GM21528 (cell line): ENCODE measurements around the gene SPEG.
"Not testable (repeated sequence)": the region's sequence is repeated elsewhere in the genome, so short reads cannot be mapped to it uniquely, and the experiment has no call there.

Source experiments
- ATAC-seq: cut with Tn5 transposase; IDR thresholded peaks from one replicate; pipeline ENCODE4 v1.9.1; 2021; ENCODE audit warnings: mild to moderate bottlenecking, moderate library complexity; ENCODE audit not compliant: unreplicated experiment, low FRiP score

The SPEG gene

DNA sequence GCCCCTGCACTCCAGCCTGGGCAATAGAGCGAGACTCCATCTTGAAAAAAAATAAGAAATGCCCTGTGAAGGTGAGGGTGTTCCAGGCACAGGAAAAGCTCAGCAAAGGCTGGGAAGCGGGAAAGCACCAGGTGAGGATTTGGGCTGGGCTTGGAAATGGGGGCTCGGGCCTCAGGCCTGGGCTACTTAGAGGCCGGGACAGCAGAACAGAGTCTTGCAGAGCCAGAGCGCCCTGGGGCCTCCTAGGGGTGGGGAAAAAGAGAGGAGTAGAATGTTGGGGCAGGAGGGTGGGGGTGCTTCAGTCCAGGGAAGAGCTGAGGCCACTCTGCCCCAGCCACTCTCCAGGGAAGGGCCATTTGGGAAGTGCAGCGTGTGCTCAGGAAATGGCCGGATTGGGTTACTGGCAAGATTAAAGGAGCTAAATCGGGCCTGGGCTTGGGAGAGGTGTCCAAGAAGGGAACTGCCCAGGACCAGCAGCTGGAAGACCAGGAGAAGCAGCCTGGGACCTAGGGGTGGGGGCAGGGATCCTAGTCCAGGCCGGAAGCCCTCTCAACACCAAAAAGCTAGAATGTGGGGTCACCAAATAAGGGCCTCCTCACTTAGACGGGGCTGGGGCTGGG, 30.2 kb upstream of the SPEG start:
- ATAC-seq = no peak

DNA sequence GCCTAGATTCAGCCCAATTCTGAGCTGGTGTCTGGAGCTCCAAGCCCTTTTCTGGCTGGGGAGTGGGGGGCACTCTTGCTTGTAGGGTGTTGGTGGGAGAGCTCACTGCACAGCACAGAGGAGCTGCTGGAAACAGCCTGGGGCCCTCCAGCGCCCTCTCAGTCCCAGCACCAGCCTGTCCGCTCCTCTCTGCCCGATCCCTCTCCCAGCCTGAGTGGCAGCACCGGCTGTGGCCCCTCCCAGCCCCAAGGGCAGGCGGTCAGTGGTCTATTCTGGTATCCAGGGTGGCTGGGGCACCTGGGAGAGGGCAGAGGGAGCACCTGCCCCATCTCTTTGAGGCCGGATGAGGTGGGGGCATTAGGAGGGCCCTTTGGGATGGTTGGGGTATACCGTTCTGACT, 29.7 kb upstream of the SPEG start:
- no peak for ATAC-seq

DNA sequence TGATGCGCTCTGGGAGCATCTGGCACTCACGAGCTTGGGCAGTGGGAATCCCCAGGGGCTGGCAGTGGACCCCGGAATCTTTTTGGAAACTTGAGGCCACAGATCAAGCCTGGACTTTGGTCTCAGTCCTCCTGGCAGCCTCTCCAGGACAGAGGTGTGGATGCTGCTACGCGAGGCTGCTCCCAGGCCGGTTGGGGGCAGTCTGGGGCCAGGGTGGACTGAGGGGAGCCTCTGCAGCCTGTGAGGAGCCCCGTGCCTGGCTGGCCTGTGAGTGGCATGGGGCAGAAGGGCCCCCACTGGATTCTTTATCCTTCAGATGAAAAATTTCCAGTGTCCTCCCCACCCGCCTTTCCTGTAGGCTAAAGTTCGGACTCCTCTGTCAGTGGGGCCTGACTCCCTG, 29.2 kb upstream of the SPEG start:
- no peak for ATAC-seq

DNA sequence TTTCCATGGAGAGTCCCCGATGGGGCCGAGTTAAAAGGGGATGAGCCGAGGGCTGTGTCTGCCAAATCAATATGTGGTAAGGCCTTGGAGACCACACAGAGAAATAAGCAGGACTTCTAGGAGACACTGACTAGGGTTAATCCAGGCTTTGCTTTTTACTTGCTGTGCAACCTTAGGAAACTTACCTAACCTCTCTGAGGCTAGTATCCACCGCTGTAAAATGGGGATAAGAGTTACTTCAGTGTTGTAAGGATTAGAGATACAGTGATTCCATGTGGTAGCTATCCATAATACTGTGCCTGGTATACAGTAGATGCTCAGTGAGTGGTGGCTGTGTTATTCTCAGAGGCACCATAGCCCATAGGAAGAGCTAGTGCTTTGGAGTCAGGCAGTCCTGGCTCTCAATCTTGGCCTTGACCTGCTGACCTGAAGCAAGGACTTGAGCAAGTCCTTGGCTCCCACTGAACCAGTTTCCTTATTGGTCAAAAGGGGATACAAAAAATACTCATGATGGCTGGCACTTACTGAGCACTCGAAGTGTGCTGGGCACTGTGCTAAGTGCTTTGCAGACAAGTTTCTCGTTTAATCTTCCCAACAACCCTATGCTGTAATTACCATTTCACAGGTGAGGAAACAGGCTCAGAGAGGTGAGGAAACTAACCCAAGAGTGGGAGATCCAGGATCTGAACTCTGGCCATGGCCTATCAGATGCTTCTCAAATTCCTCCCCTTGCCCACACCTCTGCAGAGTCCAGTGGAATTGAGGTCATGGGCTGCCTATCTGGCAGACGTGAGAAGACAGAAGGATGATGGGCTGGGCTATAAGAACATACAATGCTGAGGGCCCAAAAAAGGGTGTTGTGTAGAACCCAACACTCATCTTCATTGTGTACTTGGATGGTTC, 28.4 kb upstream of the SPEG start:
- no peak for ATAC-seq

DNA sequence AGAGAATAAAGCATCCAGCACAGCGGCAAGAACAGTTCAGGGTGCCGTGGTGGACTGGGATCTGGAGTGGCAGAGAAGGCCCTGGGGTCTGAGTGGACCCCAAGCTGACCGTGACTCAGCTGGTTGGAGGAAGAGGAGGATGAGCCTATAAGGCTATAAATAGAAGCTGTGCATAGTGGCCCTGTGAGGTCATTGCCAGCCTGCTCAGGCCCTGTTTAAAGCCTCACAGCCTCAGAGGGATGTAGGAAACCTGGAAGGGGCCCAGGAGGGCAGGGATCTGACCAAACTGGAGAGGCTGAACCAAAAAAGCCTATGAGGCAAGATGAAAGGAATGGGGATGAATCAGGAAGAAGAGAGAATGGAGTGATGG, 27.8 kb upstream of the SPEG start:
- ATAC-seq = no peak

DNA sequence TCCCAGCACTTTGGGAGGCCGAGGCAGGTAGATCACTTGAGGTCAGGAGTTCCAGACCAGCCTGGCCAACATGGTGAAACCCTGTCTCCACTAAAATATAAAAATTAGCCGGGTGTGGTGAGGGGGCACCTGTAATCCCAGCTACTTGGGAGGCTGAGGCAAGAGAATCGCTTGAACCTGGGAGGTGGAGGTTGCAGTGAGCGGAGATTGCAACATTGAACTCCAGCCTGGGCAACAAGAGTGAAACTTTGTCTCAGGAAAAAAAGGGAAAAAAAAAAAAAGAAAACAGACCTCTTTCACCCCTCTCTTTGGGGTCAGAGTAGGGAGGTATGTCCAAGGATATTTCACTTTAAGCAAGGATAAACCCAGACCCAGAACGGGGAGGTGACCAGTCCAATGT, 27.3 kb upstream of the SPEG start:
- not testable (repeated sequence) for ATAC-seq

DNA sequence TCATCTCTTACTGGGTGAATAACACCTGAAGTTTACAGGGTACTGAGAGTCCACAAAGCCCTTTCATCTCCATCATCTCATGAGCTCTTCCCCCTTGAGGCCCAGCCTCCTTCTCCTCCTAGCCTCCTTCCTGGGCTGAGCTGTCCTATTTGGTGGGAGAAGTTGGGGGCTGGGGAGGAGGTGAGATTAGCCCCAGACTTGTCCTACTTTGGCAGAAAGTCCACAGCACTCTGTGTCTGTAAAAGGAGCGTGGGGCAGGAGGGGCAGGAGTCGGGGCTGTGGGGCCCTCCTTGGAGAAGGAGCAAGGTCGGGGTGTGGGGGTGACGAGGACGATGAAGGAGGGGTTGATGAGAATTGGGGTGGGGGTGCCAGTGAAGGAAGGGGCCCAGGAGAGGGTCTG, 26.4 kb upstream of the SPEG start:
- ATAC-seq = no peak

DNA sequence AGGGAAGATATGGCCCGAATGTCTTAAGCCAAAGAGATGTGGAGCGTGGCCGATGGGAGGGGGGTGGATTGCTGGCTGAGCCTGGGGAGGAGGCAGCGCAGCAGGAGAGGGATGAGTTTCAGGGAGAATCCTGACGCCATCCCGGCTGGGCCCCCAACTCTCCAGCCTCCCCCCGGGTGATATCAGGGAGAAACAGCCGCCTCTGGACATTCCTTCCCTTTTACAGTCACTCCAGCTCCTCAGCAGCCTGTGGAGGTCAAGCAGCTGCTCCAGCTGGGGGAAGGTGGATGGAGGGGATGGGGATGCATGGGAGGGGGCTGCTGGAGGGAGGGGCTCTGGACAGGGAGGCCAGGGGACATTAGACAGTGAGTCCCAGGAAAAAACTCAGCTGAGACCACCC, 26.0 kb upstream of the SPEG start:
- ATAC-seq = no peak

DNA sequence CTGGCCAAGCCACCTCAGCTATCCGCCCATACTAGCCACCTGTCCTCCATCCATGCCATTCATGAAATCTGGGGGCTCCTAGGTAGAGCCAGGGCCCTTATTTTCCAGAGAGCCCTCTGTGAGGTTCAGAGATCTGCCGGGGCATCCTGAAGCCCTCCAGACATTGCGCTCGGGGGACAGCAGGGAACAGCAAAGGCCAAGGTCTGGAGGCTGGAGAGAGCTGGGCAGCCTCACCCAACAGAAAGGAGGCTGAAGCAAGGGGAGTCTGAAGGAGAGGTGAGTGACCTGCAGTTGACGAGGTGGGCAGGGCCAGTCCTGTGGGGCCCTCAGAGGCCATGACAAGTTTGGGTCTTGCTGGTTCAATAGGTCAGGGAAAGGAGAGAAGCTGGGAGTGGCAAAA, 25.0 kb upstream of the SPEG start:
- no peak for ATAC-seq

DNA sequence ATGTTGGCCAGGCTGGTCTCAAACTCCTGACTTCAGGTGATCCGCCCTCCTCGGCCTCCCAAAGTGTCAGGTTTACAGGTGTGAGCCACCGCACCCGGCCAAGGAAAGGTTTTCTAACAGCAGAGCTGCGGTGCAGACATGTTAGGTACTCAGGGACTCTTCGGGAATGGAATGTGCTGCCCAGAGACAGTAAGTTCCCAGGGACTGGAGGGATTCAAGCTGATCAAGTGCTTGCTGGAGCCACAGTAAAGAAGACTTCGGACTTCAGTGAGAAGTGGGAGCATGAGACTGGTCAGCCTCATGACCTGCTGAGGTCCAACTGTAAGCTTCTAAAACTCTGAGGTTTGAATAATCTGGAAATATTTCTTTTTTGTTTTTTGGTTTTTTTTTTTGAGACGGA, 24.3 kb upstream of the SPEG start:
- ATAC-seq = no peak

DNA sequence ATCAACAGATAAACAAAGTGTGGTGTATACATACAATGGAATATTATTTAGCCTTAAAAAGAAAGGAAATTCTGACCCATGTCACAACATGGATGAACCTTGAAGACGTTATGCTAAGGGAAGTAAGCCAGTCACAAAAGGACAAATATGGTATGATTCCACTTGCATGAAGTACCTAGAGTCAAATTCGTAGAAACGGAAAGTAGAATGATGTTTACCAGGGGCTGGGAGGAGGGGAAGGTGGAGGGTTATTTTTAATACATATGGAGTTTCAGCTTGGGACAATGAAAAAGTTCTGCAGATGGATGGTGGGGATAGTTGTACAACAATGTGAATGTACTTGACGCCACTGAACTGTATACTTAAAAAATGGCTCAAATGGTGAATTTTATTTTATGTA, 19.8 kb upstream of the SPEG start:
- ATAC-seq = no peak

DNA sequence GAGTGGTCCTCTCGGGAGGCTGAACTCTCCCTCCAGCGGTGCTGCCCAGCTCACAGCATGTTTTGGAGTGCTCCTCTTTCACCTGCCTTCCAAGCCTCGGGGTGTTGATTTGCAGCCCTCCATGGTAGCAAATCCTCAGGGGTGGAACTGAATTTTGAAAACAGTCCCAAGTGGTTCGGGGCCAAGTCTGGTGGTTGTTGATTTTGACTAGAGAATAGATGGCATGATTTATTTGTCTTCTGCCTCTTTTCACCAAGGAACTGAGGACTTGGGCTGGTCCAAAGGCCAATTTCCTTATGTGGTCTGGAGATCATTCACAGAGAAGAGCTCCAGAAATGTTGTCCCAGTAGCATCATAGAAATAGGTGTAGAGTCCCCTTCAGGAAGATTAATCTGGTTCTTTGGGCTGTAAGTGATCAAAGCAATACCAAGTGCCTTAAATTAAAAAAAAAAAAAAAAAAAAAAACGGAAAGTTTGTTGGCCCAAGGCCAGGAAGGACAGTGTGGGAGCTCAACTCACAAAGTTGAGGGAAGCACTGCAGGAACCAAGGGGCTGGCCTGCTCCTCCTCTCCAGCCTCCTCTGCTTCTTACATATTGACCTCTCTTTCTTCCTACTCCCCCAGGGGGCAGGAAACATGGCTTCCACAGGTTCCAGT, 18.9 kb upstream of the SPEG start:
- ATAC-seq = no peak

DNA sequence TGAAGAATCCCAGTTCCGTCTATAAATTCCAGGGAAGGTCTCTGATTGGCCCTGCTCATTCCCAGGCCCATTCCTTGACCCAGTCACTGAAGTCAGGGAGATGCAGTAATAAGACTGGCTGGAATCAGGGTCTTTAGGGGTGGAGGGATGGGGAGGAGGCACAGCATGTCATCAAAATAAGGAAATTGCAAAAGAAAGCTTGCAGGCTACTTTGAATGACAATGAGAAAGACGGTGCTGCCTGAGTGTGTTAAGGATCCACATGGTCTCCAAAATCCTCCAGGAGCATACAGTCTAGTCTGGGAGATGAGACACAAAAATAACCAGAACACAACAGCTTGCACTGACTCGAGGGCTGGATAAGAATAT, 18.4 kb upstream of the SPEG start:
- no peak for ATAC-seq

DNA sequence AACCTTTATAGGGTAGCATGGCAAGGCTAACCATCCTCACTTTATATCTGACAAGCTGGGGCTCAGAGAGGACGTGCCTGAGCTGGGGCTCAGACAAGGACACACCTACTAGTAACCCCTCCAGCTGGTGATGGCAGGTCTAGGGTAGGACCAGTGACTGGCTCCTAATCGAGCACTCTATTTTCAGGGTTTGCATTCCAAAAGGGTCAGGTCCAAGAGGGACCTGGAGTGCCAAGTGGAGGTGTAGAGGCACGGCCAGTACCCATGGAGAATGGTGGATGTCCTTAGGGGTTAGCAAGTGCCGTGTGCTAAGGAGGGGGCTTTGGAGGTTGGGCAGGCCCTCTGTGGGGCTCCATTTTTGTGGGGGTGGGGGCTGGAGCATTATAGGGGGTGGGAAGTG, 17.7 kb upstream of the SPEG start:
- ATAC-seq = no peak

DNA sequence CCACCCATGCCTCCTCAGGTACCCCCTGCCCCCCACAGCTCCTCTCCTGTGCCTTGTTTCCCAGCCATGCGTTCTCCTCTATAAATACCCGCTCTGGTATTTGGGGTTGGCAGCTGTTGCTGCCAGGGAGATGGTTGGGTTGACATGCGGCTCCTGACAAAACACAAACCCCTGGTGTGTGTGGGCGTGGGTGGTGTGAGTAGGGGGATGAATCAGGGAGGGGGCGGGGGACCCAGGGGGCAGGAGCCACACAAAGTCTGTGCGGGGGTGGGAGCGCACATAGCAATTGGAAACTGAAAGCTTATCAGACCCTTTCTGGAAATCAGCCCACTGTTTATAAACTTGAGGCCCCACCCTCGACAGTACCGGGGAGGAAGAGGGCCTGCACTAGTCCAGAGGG, 17.3 kb upstream of the SPEG start:
- no peak for ATAC-seq

DNA sequence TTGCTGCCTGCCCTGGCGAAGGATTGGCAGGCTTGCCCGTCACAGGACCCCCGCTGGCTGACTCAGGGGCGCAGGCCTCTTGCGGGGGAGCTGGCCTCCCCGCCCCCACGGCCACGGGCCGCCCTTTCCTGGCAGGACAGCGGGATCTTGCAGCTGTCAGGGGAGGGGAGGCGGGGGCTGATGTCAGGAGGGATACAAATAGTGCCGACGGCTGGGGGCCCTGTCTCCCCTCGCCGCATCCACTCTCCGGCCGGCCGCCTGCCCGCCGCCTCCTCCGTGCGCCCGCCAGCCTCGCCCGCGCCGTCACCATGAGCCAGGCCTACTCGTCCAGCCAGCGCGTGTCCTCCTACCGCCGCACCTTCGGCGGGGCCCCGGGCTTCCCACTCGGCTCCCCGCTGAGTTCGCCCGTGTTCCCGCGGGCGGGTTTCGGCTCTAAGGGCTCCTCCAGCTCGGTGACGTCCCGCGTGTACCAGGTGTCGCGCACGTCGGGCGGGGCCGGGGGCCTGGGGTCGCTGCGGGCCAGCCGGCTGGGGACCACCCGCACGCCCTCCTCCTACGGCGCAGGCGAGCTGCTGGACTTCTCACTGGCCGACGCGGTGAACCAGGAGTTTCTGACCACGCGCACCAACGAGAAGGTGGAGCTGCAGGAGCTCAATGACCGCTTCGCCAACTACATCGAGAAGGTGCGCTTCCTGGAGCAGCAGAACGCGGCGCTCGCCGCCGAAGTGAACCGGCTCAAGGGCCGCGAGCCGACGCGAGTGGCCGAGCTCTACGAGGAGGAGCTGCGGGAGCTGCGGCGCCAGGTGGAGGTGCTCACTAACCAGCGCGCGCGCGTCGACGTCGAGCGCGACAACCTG, 16.3 kb upstream of the SPEG start, which contains the start of gene DES:
TSS of gene DES (plus strand) at position 223 of the 857 bp plus-strand sequence. CDS start at position 309, 86 bp downstream.
- ATAC-seq = no peak

DNA sequence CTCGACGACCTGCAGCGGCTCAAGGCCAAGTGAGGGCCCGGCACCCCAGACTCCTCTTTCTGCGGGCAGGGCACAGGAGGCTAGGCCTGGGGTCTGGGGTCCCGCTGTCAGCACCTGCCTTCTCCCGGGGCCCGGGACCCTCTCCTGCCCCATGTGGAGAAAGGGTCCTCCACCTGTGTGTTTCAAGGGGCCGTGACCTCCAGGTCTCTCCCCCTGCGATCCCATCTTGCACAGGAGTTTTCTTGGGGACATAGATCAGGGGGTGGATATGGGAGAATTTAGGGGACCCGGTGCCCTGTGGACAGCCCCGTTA, 15.7 kb upstream of the SPEG start:
- ATAC-seq = no peak

DNA sequence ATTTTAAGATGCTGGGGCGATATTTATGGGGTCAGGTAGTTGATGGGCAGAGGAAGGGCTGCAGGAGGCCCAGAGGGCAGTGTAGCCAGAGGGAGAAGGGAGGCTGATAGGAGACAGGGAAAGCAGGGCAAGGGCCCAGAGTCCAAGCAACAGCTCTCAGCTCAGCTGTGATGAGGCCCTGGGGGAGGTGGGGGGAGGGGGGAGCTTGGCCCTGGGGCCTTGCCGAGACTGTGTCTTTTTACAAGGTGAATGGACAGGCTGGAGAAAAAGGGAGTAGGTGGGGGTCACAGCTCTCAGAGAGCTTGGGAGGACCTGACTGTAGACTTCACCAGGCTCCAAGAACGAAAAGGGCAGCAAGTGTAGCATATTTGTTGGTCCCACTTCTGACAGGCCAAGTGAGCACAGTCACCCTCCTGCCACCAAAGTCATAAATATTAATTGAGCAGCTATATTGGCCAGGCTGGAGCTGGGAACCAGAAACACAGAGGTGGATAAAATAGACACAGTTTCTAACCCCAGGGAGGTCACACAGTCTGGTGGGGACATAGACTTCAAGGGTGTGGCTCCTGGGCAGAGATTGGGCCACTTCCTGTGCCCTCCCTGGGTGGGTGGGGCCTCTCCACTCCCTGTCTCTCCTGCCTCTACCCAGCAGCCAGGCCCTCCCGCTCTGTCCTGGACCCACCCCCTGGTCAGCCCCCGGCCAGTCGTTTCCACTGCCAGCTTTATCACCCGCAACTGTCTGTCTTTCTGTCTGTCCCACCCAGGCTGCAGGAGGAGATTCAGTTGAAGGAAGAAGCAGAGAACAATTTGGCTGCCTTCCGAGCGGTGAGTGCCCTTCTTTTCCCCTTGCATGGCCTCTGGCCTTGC, 15.1 kb upstream of the SPEG start:
- no peak for ATAC-seq

DNA sequence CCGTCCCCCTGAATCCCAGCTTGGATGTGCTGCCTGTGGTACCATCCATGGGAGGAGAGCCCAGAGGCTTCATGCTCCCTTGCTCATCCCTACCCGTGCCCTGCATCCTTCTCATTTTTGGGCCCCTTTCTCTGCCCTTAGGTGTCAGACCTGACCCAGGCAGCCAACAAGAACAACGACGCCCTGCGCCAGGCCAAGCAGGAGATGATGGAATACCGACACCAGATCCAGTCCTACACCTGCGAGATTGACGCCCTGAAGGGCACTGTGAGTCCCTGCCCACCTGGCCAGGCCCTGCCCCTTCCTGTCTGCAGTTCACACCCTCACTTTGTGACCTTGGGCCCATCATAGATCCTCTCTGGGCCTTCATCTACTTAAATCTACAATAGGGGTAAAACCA, 14.0 kb upstream of the SPEG start:
- no peak for ATAC-seq

DNA sequence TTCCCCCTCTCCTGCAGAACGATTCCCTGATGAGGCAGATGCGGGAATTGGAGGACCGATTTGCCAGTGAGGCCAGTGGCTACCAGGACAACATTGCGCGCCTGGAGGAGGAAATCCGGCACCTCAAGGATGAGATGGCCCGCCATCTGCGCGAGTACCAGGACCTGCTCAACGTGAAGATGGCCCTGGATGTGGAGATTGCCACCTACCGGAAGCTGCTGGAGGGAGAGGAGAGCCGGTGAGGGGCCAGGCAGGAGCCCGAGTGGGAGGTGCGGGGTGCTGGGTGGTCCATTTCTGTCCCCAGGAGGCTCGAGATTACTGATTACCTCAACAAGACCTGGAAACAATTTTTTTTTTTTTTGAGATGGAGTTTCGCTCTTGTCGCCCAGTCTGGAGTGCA, 13.3 kb upstream of the SPEG start:
- ATAC-seq = no peak
